ENCODE measurements around the gene ELMO1.

ELMO1 gene

DNA sequence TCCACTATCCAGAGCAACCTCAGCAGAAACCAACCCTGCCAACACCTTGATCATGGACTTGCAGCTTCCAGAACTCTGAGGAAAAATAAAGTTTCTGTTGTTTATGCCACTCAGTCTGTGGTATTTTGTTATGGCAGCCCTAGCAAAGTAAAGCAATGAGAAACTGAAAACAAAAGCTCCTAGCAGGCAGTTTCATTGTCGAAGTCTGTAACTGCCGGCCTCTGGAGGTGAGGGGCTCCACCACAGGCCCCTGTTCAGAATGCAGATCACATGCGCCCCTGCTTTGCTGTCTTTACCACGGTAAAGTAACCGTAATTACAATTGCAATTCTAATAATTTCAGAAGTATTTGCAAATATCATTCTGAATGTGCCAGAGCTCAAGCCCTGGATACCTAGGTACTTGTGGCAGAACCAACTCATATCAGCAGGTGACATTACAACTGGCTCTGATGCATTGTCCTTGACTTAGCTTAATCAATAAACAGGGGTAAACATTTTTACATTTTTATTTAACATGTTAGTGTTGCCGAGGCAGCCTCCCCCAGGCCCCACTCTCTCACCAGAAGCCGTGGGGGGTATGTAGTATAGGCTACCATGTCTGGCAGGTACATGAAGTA is 193.2 kb downstream of the ELMO1 start:
- no peak for DNase-seq

DNA sequence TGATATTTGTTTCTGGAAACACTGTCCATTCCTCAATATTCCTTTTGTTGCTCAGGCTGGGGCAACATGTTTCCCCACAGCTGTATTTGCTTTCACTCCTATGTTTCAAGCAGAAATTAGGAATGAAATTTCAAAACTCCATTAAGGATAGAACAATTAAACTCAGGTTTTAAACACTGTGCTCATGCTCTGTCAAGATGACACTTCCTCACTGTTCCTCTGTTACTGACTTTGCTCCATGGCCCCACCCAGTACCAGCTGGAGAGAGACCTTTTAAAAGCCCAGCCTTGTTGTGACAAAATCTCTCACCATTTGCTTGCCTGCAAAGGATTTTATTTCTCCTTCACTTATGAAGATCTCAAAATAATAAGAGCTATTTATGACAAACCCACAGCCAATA is 197.4 kb downstream of the ELMO1 start:
- DNase-seq, result no peak

DNA sequence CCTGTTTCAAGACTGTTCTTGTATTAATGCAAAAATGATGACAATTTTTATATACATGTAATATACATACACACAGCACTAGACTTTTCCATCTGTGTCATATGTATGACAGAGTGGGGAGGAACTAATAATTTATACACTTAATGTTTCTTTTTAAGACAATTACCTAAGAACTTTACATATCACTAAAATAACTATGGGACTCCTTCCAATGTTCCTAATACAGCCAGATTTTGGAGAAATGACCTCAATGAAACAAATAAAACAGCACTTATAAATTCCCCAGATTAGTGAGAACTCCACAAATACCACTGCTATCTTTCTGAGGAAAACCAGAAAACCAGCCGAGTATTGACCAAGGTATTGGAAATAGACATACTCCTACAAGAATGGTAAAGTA is 199.4 kb downstream of the ELMO1 start:
- no peak for DNase-seq

DNA sequence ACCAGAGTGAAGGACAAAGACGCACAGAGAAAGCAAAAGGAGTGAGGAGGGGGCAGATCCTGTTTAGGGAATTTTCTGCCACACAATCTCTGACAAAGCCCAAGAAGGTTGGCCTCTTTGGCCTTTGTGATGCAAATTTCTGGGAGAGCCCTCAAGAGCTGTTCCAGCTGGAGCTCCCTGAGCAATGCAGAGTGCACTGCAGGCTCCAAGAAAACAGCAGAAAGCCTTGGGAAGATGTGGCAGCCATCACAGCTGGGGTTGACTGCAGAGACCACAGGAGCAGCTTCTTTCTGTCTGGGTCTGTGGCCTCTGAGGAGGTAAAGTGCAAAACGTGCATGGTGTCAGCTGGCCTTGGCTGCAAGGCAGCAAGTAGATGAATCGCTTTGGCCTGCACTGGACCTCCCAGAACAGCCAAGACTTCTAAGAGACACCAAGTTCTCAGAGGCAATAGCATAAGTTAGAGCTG is 200.2 kb downstream of the ELMO1 start:
- no peak for DNase-seq

DNA sequence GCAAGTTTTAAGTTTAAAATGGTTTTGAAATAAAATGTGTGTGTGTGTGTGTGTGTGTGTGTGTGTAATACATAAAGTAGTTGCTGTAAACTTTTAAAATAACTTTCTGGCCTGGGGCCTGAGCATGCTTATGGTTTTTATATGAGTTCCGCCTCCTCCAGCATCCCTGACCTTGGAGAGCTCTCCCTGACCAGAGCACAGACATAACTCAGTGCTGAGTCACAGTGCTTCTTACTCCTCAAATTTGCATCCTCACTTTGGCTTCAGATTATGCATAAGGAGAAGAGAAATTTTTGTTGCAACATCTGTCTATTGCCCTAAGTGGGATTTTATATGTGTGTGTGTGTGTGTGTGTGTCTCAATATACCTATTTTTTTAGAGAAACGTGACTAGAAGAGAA is 200.8 kb downstream of the ELMO1 start:
- no peak for DNase-seq

DNA sequence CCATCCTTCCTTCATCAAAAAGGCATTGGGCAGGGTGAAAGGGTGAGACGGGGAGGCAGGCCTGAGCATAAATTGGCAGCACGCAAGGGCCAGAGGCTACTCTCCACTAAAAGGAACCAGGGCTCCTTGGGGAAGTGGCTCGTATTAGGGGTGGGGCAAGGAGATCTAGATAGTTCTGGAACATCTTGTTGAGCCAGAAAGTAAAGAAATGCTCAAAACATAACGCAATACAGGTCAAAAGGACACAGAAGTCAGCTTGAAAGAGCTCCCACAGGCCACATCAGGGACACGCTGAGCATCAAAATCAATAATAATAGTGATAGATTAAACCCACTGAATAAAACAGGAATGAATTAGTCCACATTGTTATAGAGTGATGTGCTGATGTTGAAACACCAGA is 203.1 kb downstream of the ELMO1 start:
- DNase-seq, result no peak

DNA sequence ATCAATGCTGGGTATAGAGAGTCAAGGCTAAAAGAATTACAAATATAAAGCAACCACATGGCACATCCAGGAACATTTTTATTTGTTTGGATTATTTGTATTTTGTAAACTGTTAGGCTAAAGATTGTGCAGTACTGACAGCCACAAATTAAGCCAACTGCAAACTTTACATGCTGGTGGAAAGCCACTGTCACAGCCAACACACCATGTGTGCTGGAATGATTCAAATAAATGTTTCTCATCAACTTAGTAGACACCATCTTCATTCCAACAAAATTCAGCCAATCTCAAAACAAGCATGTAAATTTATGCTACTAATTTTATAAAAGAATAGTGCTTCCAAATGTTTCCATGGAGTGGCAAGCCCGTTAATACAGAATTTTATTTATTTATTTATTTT is 211.8 kb downstream of the ELMO1 start:
- no peak for DNase-seq

DNA sequence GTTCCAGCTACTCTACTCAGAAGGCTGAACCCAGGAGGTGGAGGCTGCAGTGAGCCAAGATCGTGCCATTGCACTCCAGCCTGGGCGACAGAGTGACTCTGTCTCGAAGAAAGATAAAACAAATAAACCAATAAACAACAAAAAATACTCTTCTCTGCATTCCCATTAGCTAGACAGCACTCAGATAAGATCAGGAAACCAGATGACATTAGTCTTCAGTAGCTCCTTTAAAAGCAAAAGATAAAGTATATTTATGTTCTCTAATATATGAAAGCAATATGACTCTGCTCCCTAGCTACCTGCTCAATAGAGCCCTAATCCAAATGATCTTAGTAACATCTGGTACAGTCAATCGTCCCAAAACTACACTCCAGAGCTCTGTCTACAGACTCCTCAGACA is 212.9 kb downstream of the ELMO1 start:
- DNase-seq, result no peak

DNA sequence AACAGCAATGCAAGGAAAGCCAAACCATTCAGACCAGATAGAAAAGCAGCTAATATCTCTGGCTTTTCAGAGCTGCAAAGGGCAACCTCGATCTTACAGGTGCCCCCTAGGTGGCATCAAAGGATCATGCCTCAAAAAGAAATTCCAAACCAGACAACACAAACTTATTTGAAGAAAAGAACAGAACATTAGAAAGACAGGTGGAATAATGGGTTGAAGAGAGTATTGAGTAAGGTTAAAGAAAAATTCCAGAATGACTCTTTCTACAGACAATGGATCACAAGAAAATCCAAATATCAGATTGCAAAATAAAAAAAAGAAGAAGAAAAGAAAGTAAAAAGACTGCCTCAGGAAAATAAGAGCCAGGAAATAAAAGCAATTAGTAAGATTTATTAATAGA is 213.7 kb downstream of the ELMO1 start:
- DNase-seq, result no peak

DNA sequence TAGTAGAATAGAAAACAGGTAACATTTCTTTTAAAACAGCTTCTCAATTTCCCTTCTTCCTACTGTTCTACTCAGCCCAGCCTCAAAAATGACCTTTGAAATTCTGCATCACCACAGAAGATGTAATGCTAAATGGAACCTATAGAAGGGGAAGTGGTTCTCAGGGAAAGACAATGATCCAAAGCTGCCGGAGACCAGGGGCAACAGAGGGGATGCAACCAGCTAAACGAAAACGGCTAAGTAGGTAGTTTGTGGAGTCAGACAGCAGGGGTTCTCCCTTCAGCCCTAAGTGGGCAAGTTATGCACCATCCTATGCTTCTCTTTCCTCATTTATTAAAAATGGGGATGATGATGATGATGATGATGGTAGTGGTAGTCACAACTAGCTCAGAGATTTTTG is 214.3 kb downstream of the ELMO1 start:
- no peak for DNase-seq

DNA sequence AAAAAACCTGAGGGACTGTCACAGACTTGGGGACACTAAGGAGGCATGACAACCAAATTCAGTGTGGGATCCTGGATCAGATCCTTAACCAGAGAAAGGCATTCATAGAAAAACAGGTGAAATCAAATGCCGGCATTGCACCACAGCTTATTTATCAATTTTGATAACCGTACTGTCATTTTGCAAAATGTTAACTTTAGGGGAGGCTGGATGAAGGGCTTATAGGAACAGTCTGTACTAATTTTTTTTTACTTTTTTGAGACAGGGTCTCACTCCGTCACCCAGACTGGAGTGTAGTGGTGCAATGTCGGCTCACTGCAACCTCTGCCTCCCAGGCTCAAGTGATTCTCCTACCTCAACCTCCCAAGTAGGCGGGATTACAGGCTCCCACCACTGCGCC is 217.1 kb downstream of the ELMO1 start:
- no peak for DNase-seq

DNA sequence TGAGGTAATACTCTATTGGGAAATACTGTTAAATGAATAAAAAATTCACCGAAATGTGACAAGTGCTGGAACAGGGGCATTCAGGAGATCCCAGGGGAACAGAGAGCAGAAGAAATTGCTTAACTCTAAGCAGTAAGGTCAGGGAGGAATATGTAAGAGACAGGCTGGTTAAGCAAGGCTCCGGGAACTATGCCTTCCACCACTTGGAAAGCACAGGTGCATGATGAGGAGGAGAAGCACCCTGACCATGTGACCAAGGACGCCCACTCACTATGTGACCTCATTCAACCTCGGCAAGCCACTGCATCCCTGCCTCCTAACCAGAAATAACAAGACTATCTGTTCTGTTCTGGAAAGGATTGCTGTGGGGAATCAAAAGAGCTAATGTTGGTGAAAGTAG is 218.4 kb downstream of the ELMO1 start:
- no peak for DNase-seq

DNA sequence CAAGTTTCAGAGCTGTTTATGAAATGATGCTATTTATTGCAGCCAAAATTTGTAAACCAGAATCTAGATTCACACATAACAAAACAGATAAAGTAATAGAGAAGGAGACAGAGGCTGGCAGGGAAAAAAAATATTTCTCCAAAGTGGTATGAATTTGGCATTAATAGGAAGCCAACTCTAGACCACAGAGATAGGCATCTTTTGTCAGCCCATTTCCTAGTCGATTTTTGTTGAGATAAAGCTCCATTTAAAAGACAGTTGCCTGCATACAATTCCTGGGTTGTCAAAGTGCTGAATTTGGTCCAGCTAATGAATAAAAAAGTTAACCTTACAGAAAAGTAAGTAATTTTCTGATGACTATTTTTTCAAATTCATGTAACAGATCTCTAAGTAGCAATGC is 219.3 kb downstream of the ELMO1 start:
- DNase-seq, result no peak

DNA sequence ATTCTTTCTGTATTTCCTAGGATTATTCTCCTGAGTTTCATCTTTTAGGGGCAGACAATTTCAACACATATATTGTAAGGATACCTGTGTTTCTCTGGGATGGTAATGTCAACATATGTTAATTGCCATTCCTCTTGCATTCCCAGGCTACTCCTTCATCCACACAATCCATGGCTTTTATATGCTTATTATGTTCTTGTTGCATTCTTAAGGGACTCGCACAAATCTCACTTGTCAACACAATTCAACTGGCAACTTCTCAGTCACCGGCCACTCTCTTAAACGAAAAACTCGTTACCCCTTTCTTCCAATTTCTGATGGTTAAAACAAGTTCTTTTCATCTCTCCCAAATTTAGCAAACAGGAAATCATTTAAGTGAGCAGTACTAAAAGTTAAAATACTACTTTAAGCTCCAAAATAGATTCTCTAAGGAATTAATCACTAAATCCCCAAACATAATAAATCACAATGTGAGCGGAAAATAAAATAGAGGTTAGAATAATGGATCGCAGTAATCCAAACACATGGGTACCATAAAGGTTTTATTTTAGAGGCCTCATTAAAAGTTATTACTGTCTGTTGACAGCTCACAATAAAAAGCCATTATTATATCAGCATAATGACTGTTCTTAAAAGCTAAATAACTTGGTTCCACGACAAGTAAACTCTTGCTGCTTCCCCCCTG is 223.2 kb downstream of the ELMO1 start:
- peak in 1 of 2 experiments; percentile 27 for DNase-seq

DNA sequence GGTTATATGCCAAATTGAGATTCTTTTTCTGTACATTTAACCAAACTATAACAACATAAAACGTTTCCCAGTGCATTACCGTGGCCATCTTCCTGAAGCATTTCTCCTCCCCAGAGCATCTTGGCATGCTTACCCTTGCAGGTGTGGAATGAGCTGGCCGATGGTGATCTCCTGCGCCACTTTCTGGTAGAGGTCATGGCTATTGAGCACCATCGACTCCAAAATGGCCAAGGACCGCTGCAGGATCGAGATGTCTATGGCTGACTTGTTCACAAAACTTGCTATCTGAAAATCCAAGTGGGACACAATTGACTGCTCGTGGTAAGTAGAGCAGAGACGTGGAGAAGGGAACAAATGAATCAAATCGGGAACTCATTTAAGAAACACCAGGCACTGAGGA is 223.9 kb downstream of the ELMO1 start:
- no peak for DNase-seq

DNA sequence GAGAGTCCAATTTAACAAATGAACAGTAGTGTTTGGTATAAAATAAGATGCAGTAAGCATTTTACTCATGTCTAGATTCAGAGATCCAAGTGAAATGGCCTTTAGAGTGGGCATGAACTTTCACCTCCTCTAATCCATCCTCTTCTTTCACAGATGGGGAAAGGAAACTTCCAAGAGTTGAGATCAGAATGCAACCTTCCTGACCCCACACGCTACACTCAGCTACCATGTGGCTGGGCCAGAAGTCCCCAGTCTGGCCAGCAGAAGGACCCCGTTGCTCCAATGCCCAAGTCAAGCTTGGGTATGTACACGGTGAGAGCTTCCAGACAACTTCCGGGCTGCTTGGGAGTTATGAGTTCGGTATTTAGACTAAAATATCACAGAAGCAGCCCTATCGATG is 228.0 kb downstream of the ELMO1 start:
- no peak for DNase-seq

DNA sequence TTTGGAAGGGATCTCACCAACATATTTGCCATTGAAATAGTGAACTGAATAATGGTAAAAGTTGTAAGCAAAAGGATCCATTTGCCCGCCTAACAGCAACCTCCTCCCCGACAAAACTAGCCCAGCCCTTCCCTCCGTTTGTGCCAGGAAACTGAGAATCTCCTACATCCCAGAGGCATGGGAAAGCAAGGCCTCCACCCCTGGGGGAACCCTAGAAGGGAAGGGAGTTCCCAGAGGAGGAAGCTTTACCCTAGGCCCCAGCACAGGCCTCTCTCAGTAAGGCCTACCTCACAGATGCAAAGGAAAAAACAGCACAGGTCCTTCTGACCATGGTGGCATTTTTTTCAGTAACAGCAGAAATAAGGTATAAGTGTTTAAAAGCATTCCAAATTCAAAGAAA is 229.7 kb downstream of the ELMO1 start:
- DNase-seq, result no peak

DNA sequence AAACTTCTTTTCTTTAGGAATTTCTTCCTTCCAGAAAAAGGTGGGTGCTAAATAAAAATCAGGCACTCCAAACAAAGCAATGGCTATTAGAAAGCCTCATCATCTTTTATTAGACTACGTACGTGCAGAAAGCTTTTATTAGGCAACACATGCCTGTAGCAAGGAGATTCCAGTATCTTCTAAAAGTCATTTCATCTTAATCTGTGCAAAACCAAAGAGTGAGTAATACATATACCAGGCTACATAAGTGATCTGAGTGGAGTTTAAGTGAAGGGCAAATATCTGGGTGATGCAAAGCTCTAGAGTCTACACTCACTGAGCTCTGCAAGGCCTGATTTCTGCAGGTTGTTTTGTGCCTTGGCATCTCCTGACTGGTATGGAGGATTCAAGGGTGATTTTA is 231.7 kb downstream of the ELMO1 start:
- DNase-seq, result no peak

DNA sequence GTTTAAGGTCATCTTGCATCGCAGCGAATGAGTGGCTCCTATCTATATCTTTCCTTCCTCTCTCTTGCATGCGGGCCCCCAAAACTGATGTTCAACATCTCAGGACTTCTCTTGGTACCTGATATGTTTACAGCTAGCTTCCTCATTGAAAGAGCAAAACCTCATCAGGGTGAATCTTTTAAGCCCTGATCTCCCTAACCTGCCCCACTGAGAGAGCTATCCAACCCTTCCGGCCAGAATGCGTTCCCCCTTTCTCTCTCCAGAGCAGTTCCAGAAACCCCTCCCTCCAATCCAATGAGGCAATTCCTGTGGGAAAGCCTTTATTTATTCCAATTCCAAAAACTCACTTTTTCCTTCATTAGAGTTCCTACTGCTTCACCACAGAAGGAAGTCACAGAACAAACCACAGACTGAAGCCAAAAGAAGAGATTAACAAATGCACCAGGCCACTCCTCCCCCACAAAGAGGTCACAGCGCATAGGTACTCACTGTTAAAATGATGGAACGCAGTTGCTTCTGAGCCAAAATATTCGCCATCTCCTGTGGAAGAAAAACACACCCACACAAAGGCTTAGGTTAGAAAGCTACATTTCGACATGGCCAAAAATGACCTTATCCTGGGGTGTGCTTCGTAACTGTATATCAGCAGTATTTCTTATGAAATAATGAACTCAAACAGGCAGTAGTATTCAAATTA is 232.4 kb downstream of the ELMO1 start:
- DNase-seq, result no peak

DNA sequence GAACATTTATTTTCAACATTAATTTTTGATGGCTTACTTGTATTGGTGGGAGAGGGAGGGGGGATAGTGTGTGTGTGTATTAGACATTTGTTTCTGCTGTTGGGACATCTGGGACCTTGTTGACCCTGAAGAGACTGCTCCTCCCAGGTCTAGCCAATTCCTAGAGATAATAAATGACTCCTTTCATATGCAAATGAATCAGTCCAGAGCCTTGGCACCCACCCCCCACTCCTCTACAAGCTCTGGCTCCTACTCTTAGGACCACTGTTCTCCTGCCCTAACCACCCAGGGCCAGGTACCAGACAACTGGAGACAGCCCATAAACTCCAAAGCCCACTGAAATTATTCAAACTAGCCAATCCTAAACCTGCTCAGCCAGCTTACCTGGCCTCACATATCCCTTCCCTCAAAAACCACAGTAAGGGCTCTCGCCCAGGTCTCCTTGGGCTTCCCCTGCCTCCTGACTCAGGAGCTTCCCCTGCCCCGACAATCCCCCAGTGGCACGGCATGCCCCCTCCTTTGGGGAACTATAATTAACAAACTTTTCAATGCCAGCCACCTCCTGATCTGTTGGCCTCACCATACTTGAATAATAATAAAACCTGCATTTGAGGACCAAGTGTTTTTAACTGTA is 233.3 kb downstream of the ELMO1 start:
- no peak for DNase-seq

DNA sequence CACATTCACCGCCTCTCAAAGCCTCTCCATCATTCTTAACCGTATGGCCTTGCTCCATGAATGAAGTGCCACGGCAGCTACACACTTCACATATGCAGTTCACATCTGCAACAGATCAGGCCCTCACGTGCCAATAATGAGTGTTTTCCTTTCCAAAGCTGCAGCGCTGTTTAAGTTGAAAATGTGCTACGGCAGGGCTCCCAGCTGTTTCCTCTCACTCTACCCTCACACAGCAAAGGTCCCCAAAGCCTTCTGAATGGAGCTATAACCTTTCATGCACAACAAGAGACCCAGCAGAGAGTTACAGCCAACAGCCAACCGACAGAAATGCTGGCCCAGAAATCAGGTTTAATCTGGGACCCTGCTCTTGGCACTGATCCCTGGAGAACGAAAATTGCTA is 236.1 kb downstream of the ELMO1 start:
- DNase-seq, result no peak

DNA sequence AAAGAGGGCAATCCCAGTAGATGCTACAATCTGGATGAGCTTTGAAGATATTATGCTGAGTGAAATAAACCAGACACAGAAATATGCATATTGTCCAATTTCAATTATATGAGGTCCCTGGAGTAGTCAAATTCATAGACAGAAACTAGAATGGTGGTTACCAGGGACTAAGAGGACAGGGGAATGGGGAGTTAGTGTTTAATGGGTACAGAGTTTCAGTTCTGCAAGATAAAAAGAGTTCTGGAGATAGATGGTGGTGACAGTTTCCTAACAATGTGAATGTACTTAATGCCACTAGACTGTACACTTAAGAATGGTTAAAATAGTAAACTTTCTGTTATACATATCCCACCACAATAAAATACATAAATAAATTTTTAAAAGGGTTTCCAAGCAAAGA is 236.6 kb downstream of the ELMO1 start:
- DNase-seq, result no peak

DNA sequence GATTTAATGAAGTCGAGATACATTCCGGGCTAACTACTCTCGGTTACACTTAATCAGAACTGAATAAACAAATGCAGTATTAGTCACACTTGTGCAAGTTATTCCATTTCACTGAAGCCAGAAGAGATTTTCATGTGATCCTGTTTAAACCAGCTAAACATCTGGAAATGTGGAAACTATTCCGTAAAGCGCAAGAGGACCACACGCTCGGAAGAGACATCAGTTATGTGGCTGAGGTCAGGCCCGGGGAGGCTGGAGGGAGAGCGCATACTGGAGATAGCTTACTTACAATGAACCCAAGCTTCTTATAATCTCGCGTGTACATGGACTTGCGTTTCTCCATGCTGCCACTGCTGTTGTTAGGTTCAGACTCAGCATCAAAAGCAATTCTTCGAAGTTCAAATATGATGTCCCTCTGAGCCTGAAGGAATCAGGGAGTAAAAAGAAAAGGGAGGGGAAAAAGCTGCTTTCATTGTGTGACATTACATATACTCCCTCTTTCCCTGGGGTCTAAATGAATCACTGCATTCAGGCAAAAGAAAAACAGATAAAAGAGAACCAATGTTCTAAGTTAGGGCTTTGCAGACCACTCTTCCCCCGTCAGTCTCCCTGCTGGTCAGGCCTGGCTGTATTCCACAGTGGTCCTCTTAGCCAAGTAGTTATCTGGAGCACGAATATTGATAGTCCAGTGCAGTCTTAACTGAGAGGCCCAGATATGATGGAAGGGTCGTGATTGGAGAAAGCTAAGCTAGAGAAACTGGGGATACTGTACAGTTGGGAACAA is 237.4 kb downstream of the ELMO1 start:
- no peak for DNase-seq
